Measurements from ENCODE around the gene ABCD4. TPM values are rescaled to one million over a fixed set of nuclear protein-coding genes. Genes with fewer than 3 reads are reported as not detected.

Gene ABCD4
- total RNA-seq, 1 experiment from 2014 or later, result 22.9 TPM

DNA sequence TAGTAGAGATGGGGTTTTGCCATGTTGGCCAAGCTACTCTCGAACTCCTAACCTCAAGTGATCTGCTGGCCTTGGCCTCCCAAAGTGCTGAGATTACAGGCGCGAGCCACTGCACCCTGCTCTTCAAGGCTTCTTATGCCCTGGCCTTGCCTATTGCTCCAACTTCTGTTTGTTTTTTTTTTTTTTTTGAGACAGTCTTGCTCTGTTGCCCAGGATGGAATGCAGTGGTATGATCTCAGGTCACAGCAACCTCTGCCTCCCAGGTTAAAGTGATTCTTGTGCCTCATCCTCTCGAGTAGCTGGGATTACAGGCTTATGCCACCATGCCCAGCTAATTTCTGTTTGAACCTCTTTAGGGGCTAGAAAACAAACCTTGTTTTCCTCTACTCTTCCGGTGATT is 6.0 kb upstream of the ABCD4 start:
- DNase-seq (ENCODE audit: low read depth), result no peak

DNA sequence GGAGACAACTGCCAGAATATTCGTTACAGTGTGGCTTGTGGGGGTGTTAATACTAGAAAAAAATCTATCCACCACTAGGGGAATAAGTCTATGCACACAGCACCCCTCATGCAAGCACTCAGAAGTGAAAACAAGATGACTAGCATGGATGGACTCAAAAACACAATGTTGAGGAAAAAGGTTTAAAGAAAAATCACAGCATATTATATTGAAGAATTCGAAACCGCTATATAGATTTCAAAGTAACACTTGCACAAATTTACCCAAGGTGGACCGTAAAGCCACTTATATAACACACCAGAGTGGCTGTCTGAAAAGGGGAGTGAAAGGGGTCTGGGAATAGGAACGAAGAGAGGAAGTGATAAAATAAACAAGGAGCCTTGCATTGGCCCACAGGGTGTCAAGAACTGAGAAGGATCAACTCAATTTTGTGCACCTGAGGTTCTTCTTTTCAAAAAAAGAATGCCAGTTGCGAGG is 544 bp downstream of the ABCD4 start:
- peak; percentile 58 for DNase-seq (ENCODE audit: low read depth)

DNA sequence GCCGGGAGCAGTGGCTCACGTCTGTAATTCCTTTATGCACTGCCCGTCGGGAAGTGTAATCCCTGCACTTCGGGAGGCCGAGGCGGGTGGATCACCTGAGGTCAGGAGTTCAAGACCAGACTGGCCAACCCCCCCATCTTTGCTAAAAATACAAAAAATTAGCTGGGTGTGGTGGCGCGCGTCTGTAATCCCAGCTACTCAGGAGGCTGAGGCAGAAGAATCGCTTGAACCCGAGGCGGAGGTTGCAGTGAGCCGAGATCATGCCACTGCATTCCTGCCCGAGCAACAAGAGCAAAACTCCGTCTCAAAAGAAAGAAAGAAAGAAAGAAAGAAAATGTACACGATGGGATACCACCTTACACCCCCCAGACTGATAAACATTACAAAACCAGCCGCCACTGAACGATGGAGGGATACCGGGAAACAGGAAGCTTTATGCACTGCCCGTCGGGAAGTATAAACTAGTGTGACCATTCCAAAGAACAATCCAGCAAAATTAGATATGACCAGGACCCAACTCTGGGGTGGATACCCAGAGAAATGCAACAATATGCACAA is 1.1 kb downstream of the ABCD4 start:
- no peak for DNase-seq (ENCODE audit: low read depth)

DNA sequence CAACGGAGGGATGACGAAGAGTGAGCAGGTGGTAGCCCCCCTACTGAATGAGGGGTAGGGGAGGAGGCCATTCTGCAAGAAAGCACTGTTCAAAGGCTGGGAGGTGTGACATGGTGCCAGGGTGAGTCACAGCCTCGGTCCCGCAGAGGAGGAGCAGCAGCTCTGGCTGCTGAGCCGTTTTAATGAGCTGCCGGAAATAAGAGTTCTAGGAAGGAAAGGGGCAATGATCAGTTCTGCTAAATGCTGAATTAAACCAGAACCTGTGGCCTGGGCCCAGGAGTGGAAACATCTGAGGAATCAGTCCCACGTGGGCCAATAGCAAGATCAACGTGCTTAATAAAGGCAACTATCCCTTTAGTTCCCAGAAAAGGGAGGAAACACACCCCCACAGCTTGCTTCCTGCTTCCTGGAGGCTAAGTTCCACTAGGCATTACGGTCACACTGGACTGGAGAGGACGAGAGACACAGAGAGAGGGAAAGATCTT is 3.6 kb downstream of the ABCD4 start:
- peak; percentile 67 for DNase-seq (ENCODE audit: low read depth)

DNA sequence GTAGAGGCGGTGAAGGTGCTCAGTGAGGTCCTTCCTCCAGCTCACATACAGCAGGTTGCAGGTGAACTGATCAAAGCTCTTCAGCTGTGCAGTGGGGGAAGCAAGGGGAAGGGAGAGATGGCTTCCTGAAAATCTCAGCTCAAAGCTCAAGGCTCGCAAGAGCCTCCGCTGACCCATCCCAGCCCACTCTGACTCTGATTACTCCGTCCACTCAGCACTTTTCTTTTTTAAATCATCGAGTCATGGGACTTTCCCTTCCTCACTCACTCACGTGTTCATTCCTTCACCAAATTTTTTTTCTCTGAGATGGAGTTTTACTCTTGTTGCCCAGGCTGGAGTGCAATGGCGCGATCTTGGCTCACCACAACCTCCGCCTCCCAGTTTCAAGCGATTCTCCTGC is 4.7 kb downstream of the ABCD4 start:
- no peak for DNase-seq (ENCODE audit: low read depth)

DNA sequence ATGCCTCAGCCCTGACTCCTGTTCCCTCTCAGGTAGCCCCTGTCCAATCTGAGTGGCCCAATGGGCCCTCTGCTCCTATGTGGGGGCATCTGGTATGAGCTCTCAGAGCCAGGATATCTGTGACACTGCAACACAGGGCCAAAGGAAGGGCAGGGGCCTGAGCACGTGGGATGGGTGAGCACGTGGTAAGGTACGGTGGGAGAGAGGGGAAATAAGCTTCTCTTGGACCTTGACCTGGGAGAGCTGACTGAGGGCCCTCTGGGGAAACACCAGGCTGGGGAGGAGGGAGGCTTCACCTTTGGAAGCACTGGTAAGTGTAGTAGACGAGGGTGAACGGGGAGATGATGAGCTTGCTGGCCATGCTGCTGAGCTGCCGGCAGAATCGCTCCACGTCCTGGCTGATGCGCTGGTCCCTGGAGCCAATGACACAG is 6.7 kb downstream of the ABCD4 start:
- no peak for DNase-seq (ENCODE audit: low read depth)

DNA sequence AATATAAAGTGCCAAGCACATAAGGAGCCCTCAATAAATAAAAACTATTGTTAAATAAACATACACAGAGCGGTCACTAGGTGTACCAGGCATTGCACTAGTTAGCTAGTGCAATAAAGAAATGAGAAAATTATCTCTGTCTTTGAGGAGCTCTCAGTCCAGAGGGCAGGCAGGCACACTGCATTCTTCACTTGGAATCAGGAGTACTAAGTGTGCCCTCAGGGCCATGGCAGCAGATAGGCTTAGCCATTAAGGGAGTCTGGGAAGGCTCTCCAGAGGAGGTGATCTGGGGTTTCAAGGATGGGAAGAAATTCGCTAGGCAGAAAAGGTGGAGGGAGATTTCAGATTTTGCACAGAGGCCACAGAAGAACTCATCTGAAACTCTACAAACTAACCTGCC is 9.1 kb downstream of the ABCD4 start:
- DNase-seq (ENCODE audit: low read depth), result no peak

DNA sequence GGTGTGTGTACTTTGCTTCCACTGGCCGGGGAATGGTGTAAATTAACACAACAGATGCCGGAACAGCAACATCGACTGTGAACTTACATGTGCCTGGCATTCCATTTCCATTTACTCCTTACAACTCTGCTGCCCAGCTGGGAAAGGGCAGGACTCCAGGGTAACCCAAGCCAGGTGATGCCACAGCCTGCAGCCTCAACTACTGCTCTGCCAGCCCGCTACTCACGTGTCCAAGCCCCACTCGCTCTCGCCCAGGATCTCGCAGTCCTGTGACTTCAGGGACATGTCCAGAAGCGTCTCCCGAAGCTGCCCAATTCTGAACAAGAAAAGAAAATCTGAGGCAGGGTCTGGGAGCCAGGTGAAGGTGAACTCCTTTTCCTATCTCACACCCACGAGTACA is 10.7 kb downstream of the ABCD4 start:
- DNase-seq (ENCODE audit: low read depth), result no peak

DNA sequence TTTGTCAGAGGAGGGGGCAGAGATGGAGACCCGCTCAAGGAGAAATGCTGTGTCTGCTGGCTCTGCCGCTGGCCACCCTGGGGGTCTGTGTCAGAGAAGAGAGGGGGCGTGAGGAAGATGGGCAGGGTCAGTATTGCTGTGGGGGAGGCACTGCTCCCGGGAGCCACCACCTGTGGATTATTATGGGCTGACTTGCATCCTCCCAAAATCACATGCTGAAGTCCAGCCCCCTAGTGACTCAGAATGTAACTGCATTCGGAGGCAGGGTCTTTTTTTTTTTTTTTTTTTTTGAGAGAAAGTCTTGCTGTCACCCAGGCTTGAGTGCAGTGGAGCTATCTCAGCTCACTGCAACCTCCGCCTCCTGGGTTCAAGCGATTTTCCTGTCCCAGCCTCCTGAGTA is 12.3 kb downstream of the ABCD4 start:
- DNase-seq (ENCODE audit: low read depth), result peak; percentile 56

DNA sequence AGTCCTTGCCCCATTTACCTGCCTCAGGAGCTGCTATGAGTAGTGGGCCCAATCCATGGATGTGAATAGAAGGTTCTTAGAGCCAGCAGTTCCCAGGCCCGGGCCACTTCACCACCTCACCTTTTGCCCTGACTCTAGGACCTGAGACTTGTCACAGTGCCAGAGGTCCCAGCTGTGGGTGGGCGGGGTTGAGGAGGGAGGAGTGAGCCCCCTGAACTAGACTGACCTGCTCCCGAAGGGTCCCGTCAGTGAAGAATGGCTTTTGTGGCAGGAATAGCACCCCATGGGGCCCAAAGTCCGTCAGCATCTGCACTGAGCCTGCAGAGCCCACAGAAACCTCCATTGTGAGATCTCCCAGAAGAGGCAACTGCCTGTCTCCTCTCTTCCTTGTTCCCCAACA is 12.9 kb downstream of the ABCD4 start:
- DNase-seq (ENCODE audit: low read depth), result no peak

DNA sequence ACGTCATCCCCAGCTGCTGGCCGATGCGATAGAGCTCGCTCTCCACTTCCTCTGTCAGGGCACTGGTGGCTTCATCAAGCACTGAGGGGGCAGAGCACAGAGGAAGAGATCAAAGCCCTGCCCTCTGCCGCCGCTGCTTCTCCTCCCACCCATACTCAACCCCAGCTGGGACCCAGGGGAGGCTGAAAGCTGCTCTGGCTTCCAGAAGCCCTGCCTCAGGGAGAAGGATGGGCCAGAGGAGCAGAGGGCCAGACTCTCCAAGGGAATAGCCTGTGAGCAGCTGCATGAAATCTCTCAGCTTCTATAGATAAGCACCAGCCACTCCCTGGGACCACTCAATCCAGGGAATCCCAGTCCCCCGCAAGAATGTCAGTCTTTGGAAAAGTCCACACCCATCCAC is 16.0 kb downstream of the ABCD4 start:
- DNase-seq (ENCODE audit: low read depth), result no peak

DNA sequence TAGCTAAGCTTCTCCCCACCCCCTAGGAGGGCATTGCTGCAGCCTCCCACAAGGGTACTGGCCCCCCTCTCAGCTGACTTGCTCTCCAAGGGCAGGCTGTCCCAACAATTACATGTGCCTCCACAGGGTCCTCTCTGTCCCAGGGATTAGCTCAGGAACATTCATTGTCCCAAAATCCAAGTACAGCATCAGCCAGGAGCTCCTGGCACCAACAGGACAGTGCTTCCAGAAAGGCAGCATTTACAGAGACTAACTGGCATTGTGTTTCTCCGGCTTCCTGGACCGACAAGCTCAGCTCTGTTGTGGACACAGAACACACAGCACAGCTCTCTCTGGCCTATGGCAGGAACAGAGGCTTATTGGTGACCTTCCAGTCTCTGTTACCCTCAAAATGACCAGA is 21.7 kb downstream of the ABCD4 start:
- DNase-seq (ENCODE audit: low read depth), result no peak

DNA sequence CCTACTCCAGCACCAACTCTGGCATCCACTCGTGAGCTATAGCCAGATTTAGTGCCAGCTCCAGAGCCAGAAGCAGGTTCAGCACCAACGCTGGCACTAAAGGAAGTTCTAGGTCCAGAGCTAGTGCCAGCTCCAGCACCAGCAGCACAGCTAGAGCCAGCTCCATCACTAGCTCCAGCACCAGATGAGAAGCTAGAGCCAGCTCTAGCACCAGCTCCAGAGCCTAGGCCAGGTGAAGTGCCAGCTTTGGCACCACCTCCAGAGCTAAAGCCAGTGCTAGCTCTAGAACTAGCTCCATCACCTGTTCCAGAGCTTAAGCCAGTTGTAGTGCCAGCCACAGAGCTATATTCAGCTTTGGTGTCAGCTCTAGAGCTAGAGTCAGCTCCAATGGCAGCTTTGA is 24.7 kb downstream of the ABCD4 start:
- DNase-seq (ENCODE audit: low read depth), result no peak

DNA sequence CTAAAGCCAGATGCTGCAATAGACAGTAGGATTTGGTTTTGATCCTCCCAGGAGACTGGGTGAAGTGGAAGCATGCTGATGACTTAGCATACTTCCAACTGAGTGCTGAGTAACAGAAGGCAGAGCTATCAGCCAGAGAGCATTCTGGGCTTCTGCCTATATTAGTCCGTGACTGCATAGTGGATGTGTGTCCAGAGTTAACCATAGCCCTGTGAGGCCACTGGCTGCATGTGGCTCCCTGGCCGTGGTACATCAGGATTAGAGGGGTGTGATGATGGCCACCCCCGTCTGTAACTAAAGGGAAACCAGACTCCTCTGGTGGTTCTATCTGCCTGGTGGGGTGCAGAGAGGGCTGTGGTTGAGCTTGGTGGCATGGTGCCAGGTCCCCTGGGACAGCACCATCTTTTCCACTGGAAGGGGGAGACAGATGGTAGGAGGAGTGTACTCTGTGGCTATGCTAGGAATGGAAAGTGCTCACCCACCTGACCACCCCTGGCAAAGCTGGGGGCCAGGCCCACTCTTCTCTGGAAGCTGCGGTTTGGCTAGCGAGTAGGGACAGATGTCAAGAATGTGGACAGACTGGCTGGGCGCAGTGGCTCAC is 27.4 kb downstream of the ABCD4 start:
- DNase-seq (ENCODE audit: low read depth), result peak; percentile 31

DNA sequence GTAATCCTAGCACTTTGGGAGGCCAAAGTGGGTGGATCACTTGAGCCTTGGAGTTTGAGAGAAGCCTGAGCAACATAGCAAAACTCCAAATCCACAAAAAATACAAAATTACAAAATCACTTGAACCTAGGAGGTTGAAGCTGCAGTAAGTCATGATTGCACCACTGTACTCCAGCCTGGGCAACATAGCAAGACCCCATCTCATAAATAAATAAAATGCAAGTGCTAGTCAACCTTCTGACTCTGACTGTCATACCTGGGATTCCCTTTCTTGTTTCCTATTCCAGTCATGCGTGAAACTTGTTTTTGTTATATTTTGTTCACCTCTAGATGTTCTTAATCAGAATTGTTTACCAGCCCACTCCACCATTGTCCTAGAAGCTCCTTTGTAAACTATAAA is 31.4 kb downstream of the ABCD4 start:
- DNase-seq (ENCODE audit: low read depth), result no peak

DNA sequence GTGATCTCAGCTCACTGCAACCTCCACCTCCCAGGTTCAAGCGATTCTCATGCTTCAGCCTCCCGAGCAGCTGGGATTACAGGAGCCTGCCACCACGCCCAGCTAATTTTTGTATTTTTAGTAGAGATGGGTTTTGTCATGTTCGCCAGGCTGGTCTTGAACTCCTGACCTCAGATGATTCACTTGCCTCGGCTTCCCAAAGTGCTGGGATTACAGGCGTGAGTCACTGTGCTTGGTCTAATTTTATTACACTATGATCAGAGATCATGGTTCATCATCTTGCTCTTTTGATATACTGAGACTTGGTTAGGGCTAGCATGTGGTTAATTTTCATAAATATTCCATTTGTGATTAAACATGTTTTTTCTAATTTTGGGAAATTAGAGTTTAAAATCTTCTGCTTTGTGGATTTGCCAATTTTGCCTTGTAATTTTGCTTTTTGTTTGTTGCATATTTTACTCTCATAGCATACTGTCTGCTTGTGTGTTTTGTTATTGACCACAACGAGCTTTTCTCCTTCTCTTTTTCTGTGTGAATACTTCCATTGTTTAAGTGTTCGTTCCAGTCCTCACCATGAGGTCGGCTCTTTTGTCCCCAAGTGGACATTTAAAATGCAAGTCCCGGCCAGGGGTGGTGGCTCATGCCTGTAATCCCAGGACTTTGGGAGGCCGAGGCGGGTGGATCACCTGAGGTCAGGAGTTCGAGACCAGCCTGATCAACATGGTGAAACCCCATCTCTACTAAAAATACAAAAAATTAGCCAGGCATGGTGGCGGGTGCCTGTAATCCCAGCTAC is 32.2 kb downstream of the ABCD4 start:
- DNase-seq (ENCODE audit: low read depth), result peak; percentile 93

DNA sequence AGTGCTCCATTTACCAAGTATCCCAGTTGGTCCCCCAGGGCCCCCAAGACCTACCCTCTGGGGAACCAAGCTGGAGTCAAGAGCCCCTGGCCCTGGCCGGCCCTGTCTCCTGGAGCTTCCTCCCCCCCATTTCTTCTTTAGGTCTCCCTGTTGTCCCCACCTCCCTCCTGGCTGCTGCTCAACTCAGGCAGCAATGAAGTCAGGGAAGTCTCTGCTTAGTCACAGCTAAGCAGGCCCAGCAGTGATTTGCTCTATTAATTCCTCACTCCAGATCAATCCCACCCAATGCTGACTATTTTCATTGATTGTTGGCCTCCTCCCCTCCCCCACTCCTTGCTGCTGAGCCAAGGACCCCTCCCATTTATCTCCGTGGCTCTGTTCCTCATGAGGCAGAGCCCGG is 35.1 kb downstream of the ABCD4 start:
- no peak for DNase-seq (ENCODE audit: low read depth)

DNA sequence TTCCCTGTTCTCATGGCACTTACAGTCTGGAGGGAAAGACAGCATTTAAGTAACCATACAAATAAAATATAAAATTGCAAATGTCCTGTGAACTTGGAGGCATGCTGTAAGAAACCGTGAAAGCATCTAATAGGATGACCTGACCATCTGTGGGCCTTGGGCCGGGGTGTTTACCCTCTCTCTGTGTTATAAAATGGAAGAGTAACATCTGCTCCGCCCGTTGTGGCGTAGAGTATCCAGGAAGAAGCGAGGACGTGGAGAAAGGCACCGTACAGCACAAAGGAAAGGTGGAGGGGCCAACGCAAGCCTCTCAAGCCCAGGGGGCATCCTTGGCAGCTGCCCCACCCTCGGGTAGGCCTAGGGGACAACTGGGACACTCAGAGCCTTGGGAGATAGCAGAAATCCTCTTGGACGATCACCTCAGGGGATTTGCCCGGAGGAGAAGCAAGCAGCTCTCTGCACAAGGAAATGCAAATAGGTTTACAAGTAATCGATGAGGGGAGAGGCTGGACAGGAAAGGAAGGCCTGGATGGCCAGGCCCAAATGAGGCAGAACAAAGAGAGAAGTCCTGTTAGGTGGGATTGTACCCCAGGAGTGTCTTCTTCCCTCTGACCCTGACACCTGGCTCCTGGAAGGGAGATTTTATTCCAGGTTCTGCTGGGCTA is 37.3 kb downstream of the ABCD4 start:
- DNase-seq (ENCODE audit: low read depth), result no peak

DNA sequence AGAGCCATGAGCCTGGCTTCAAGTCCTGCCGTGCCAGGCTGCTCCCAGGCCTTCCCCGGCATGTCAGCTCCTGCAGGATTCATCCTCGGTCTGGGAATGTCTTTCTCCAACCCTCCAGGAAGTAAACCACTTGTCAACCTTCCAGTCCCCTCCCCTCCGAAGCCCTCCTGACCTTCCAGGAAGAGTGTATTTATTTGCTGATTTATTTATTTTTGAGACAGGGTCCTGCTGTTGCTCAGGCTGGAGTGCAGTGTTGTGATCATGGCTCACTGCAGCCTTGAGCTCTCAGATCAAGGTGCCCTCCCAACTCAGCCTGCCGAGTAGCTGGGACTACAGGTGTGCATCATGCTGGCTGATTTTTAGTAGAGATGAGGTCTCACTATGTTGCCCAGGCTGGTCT is 38.8 kb downstream of the ABCD4 start:
- no peak for DNase-seq (ENCODE audit: low read depth)

DNA sequence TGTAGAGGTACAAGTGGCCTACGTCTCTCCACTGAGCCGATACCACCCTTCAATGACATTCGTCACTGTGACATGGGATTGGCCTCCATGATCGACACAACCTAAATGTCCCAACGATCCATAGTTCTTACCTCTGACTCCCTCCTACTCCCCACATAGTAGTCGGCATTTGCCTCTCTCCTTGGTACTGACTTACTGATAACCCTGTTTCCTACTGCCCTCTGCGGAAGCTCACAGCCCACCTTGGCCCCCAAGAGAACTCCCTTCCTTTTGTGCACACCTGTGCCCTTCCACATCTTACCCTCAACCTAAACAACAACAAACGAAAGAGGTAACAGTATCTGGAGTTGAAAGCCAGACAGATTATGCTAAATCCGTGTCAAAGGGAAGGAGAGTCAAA is 39.6 kb downstream of the ABCD4 start:
- no peak for DNase-seq (ENCODE audit: low read depth)

DNA sequence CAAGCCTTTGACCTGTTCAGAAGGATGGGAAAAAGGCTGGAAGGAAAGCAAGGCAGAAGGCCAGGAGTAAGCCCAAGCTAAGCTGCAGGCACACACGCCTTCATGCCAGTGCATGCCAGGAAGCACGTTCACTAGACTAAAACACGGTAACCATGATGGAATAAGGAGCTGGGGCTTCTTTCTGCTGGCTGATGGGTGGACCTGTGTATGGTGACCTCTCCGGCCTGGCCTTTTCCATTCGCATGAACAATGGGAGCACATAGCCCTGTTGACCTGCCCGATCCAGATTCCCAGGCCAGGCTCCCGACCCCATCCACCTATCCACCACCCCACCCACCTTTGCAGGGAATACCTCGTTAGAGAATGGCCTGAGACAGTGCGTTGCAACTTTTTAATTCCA is 40.7 kb downstream of the ABCD4 start:
- no peak for DNase-seq (ENCODE audit: low read depth)

DNA sequence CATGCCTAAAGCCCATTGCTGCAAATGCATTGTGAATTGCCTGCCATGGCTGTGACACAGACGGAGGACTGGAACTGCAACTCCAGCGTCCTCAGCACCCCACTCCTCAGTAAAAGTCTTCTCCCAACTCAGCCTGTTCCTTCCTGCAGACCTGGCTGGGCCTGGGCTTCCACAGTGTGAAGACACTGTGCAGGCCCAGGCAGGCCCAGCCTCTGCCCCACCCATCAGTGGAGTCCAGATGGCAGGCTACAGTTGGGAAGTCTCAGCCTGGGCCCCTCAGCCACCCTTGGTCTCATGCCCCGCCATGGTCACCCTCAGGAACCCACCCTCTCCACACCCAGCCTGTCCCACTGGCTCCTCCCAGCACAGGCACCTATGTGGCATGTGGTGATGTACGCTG is 41.4 kb downstream of the ABCD4 start:
- no peak for DNase-seq (ENCODE audit: low read depth)

Data from HT1080 (cell line).